H1 (cell line): ENCODE data around the gene RAD51B. TPM values are rescaled to one million over a fixed set of nuclear protein-coding genes. Genes with fewer than 3 reads are reported as not detected.

Experiments used
- E2F6 ChIP-seq: IDR thresholded peaks from 2 replicates; pipeline ENCODE4 v1.6.1; 2012; ENCODE audit warnings: inconsistent platforms
- EP300 ChIP-seq, 2 experiments: IDR thresholded peaks; 1 replicate in 1 of 2; 2 replicates in 1 of 2; pipeline ENCODE4 v1.6.1; 2011 to 2012; ENCODE audit warnings: low read depth in 2 of 2, low read length in 2 of 2, mild to moderate bottlenecking in 2 of 2, borderline replicate concordance in 1 of 2, inconsistent platforms in 1 of 2, moderate library complexity in 1 of 2
- JUN ChIP-seq: IDR thresholded peaks from 2 replicates; pipeline ENCODE4 v1.6.1; 2011; ENCODE audit warnings: low read depth, mild to moderate bottlenecking, improper control_type of control experiment, low read length
- POLR2A ChIP-seq, 2 experiments: IDR thresholded peaks; 1 replicate in 1 of 2; 2 replicates in 1 of 2; pipeline ENCODE4 v1.6.1; 2011; ENCODE audit warnings: low read depth in 2 of 2, low read length in 2 of 2, mild to moderate bottlenecking in 2 of 2; ENCODE audit errors: control extremely low read depth in 1 of 2
- polyA plus RNA-seq, 7 experiments: library from polyadenylated mRNA; depleted of rRNA in 3 of 7; stranded (reverse) in 5 of 7; unstranded in 2 of 7; fragments of >200 nt in 5 of 7; fragments of 200-250 nt in 2 of 7; gene quantifications; 1 replicate in 5 of 7; 2 replicates in 1 of 7; 4 replicates in 1 of 7; pipeline versions ENCODE4 v1.2.1 to v1.2.3, GENCODE V29; 2011 to 2013; ENCODE audit warnings: missing spikeins in 2 of 7, mixed read lengths in 2 of 7
- total RNA-seq: library from RNA; stranded (reverse); fragmentation: NEBNext Ultra II Directional; extraction: Animal tissue kit (Norgen Biotek cat#: 25700); gene quantifications from 2 replicates; pipeline ENCODE4 v1.2.1, GENCODE V29; 2021

The RAD51B gene
- total and polyA plus RNA-seq, 2 of the 8 experiments (the other 6 are each of a cell fraction or from before 2014, with no cell fraction given), result 3.9 to 14.9 TPM

GRCh38 chr14:68309616-68310015 lies 490.0 kb downstream of the RAD51B start (continued):
- TF ChIP-seq EP300 (IDR thresholded peaks at IDR 0.05; ENCODE audit: borderline replicate concordance in 1 of 2, low read depth in 2 of 2, low read length in 2 of 2) (no peak), POLR2A (IDR thresholded peaks at IDR 0.05; ENCODE audit: control extremely low read depth in 1 of 2, low read depth in 2 of 2, low read length in 2 of 2) (no peak), E2F6 (no peak), JUN (no peak)
- TF ChIP-seq, all 59 proteins: peak for 0
